ENCODE results near the gene PAXIP1.

PAXIP1 gene

GRCh38 chr7:154996101-154996500 lies 6.8 kb downstream of the PAXIP1 start:
- DNase-seq, result no peak

GRCh38 chr7:154994996-154995395 lies 7.9 kb downstream of the PAXIP1 start:
- DNase-seq, result no peak

GRCh38 chr7:154990964-154991540 lies 11.9 kb downstream of the PAXIP1 start:
- no peak for DNase-seq

GRCh38 chr7:154987571-154987970 lies 15.4 kb downstream of the PAXIP1 start:
- no peak for DNase-seq

GRCh38 chr7:154986200-154986945 lies 16.6 kb downstream of the PAXIP1 start:
- no peak for DNase-seq

- DNase-seq, result no peak
These were observed 17.7 kb downstream of the PAXIP1 start for GRCh38 chr7:154985230-154985629.

GRCh38 chr7:154984601-154985188 lies 18.2 kb downstream of the PAXIP1 start:
- DNase-seq, result no peak

GRCh38 chr7:154978017-154978416 lies 24.9 kb downstream of the PAXIP1 start:
- DNase-seq, result no peak

- DNase-seq, result no peak
These were observed 25.7 kb downstream of the PAXIP1 start for GRCh38 chr7:154977250-154977649.

GRCh38 chr7:154976844-154977243 lies 26.1 kb downstream of the PAXIP1 start:
- no peak for DNase-seq

- DNase-seq, result no peak
These were observed 26.9 kb downstream of the PAXIP1 start for GRCh38 chr7:154975984-154976383.

GRCh38 chr7:154973381-154973780 lies 29.5 kb downstream of the PAXIP1 start:
- no peak for DNase-seq

- DNase-seq, result no peak
These were observed 34.5 kb downstream of the PAXIP1 start for GRCh38 chr7:154968336-154969001.

GRCh38 chr7:154967401-154967955 lies 35.4 kb downstream of the PAXIP1 start:
- DNase-seq, result no peak

- DNase-seq, result no peak
These were observed 37.9 kb downstream of the PAXIP1 start for GRCh38 chr7:154965014-154965413.

- DNase-seq, result no peak
These were observed 42.7 kb downstream of the PAXIP1 start for GRCh38 chr7:154960063-154960790.

- DNase-seq, result no peak
These were observed 46.5 kb downstream of the PAXIP1 start for GRCh38 chr7:154956427-154956826.

GRCh38 chr7:154953006-154953684 lies 49.8 kb downstream of the PAXIP1 start:
- no peak for DNase-seq

GRCh38 chr7:154950960-154951359 lies 52.0 kb downstream of the PAXIP1 start:
- DNase-seq, result no peak

GRCh38 chr7:154947604-154948003 lies 55.3 kb downstream of the PAXIP1 start:
- DNase-seq, result no peak

GRCh38 chr7:154946166-154946565 lies 56.8 kb downstream of the PAXIP1 start:
- DNase-seq, result no peak

- DNase-seq, result no peak
These were observed 59.0 kb downstream of the PAXIP1 start for GRCh38 chr7:154943906-154944305.

Measured in NCI-H524 treated with DMSO at 0.1 percent for 48 hours (cell line).